Neuron (in vitro differentiated cells): ENCODE data around the gene ACP5.
A peak's percentile ranks its signal among the peaks of the same experiment; 100 is the strongest.

Source experiments
- H2AFZ ChIP-seq: one replicate; pipeline ENCODE4 v1.6.1; 2013; ENCODE audit warnings: low read depth, mild to moderate bottlenecking, inconsistent platforms, low read length, moderate library complexity
- H3K27me3 ChIP-seq: one replicate; pipeline ENCODE4 v1.6.1; 2013; ENCODE audit warnings: low read length; ENCODE audit not compliant: insufficient read depth
- H3K36me3 ChIP-seq: one replicate; pipeline ENCODE4 v1.6.1; 2013; ENCODE audit warnings: low read length; ENCODE audit not compliant: insufficient read depth
- H3K4me1 ChIP-seq: one replicate; pipeline ENCODE4 v1.6.1; 2013; ENCODE audit warnings: low read length; ENCODE audit not compliant: insufficient read depth
- H3K4me3 ChIP-seq: 2 replicates; pipeline ENCODE4 v1.5.1; 2013; ENCODE audit warnings: mild to moderate bottlenecking, low read length, moderate library complexity
- H3K9me3 ChIP-seq: one replicate; pipeline ENCODE4 v1.6.1; 2013; ENCODE audit warnings: low read length

Gene ACP5

GRCh38 chr19:11551603-11552235 is 25.7 kb downstream of the ACP5 start:
- Histone ChIP-seq H3K4me1 (no peaks in the 10 kb centered on the region), H3K27me3 (no peaks in the 10 kb centered on the region), H2AFZ (no peak overlapping the region), H3K4me3 (no peak overlapping the region), H3K36me3 (peaks cover 25% of the 10 kb centered on the region), H3K9me3 (no peaks in the 10 kb centered on the region)

DNA sequence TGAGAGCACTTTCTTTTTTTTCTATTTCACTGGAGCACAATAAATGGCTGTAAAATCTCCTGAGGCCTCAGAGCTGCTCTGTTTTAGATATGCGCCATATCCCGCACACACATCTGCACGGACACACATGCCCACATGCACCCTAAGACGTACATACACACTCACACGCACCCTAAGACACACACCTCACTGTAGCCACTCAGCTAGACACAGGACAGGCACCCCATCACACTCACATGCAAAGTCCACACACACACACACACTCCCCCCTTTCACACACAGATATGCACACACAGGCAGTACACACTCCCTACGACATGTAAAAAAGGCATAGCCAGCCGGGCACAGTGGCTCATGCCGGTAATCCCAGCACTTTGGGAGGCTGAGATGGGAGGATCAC is 27.2 kb downstream of the ACP5 start:
- no peaks in the 10 kb centered on the region for H3K4me1 ChIP-seq
- H3K27me3 ChIP-seq: no peaks in the 10 kb centered on the region
- no peak overlapping the region for H3K4me3 ChIP-seq
- no peak overlapping the region for H2AFZ ChIP-seq
- peaks cover 21% of the 10 kb centered on the region for H3K36me3 ChIP-seq
- no peaks in the 10 kb centered on the region for H3K9me3 ChIP-seq

- H3K27me3 ChIP-seq: no peaks in the 10 kb centered on the region
- no peaks in the 10 kb centered on the region for H3K4me1 ChIP-seq
- H3K4me3 ChIP-seq: no peak overlapping the region
- no peak overlapping the region for H2AFZ ChIP-seq
- H3K9me3 ChIP-seq: no peaks in the 10 kb centered on the region
- peaks cover 21% of the 10 kb centered on the region for H3K36me3 ChIP-seq
These were observed 28.0 kb downstream of the ACP5 start for GRCh38 chr19:11549386-11549953.

DNA sequence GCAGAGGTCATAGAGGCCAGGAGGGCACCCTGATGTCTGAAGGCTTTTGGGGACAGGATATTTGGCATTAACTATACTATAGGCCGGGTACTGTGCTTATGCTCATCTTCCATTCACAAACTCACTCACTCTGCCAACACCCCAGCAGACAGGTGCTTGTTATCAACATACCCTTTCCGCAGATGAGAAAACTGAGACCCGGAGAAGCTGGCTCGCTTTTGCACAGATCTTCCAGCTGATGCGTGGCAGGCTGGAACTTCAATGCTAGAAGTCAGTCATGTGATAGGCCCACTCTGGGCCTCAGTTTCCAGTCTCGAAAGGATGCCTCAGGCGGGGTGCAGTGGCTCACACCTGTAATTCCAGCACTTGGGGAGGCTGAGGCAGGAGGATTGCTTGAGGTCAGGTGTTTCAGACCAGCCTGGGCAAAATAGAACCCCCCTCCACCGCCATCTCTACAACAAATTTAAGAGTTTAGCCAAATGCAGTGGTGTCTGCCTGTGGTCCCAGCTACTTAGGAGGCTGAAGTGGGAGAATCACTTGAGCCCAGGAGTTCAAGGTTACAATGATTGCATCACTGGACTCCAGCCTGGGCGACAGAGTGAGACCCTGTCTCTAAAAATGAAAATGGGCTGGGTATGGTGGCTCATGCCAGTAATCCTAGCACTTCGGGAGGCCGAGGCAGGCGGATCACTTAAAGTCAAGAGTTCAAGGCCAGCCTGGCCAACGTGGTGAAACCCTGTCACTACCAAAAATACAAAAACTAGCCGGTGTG is 29.3 kb downstream of the ACP5 start:
- H3K4me3 ChIP-seq: no peak overlapping the region
- H3K4me1 ChIP-seq: no peaks in the 10 kb centered on the region
- H3K36me3 ChIP-seq: peaks cover 11% of the 10 kb centered on the region
- H3K9me3 ChIP-seq: no peaks in the 10 kb centered on the region
- no peaks in the 10 kb centered on the region for H3K27me3 ChIP-seq
- no peak overlapping the region for H2AFZ ChIP-seq

- Histone ChIP-seq H3K27me3 (no peaks in the 10 kb centered on the region), H3K4me1 (peaks cover 15% of the 10 kb centered on the region), H2AFZ (no peak overlapping the region), H3K36me3 (no peaks in the 10 kb centered on the region), H3K9me3 (no peaks in the 10 kb centered on the region), H3K4me3 (no peak overlapping the region)
These were observed 36.2 kb downstream of the ACP5 start for GRCh38 chr19:11541238-11541637.

DNA sequence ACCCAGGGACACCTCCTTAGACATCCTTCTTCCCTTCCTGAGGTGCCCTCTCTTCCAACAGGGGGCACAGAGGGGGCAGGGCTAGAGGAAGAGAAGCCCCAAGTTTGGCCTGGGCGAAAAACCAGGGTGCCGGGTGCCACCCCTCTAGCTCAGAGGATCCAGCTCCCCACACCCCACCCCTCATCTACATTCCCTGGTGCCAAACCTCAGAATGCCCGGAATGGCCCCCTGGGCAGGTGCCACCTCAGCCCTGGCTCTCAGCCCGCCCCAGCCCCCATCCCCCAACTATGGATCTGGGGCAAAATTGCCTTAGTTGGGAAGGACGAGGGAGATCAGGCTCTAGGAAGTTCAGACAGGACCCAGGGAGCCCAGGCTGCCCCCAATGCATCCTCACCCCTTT is 36.8 kb downstream of the ACP5 start:
- no peaks in the 10 kb centered on the region for H3K9me3 ChIP-seq
- H3K36me3 ChIP-seq: no peaks in the 10 kb centered on the region
- H3K4me1 ChIP-seq: peaks cover 17% of the 10 kb centered on the region
- H3K4me3 ChIP-seq: no peak overlapping the region
- H3K27me3 ChIP-seq: no peaks in the 10 kb centered on the region
- no peak overlapping the region for H2AFZ ChIP-seq

DNA sequence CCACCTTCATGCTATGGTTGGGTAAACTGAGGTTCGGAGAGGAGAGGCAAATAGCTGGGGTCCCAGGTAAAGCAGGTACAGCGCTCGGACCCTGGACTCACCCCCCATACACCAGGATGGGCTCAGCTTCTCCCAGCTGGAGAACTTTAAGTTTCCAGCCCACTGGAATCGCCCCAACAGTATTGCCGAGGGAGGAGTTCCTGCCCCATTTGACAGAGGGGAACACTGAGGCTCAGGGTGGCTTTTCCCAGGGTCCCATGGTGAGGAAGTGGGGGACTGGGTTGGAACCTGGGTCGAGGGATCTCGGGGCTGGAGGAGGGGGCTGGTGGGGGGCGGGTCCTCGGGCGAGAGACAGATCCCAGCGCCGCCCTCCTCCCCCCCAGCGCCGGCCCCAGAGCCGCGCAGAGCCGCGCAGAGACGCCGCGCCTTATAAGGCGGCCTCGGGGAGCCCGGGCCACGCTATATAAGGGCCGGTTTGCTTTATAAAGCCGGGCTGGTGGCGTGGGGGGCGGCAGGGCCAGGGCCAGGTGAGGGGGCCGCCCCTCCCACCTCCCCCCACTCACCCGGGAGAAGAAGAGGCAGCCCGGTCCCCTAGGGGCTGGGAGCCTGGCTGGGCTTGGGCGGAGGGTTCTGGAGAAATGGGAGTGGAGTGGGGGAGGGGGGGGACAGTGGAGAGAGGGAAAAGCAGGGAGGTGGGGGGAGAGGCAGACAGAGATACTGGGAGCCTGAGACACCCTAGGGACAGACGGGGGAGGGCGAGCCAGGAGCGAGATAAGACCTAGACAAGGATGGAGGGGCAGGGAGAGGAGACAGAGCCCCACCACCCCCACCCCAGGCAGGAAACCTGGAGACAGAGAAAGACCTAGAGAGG is 37.7 kb downstream of the ACP5 start:
- Histone ChIP-seq H3K4me3 (no peak overlapping the region), H2AFZ (no peak overlapping the region), H3K27me3 (no peaks in the 10 kb centered on the region), H3K36me3 (no peaks in the 10 kb centered on the region), H3K9me3 (no peaks in the 10 kb centered on the region), H3K4me1 (peaks cover 18% of the 10 kb centered on the region)

DNA sequence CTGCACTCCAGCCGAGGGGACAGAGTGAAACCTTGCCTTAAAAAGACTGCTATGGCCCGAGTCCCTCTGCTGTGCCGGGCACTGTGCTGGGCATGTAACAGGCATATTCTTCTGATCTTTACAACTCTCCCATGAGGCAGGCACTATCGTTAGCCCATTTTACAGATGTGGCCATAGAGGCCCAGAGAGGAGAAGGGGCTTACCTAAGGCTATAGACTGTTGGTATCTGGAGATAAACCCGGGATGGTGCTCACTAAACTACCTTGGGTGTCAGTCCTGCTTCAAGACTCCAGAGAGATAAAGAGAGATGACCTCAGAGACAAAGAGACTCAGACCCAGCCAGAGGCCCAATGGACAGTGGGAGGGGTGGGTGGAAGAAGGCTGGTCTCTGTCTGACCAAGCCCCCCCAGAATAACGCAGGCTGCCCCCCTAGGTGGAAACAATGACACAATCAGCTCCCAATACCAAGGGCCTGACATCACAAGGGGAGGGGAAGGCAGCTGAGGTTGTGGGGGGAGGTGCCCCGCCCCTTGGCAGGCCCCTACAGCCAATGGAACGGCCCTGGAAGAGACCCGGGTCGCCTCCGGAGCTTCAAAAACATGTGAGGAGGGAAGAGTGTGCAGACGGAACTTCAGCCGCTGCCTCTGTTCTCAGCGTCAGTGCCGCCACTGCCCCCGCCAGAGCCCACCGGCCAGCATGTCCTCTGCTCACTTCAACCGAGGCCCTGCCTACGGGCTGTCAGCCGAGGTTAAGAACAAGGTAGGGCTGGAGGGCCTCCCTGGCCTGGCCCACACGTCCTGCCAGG is 39.0 kb downstream of the ACP5 start, which contains the start of gene CNN1:
Gene CNN1 (plus strand): TSS at position 620 of the 805 bp plus-strand sequence. CDS start 77 bp downstream, at position 697.
- H3K27me3 ChIP-seq: no peaks in the 10 kb centered on the region
- H3K36me3 ChIP-seq: no peaks in the 10 kb centered on the region
- peak within 1 kb of the TSS; percentile 71 for H2AFZ ChIP-seq
- H3K4me3 ChIP-seq: peak within 1 kb of the TSS; percentile 27
- H3K4me1 ChIP-seq: peaks cover 18% of the 10 kb centered on the region
- no peaks in the 10 kb centered on the region for H3K9me3 ChIP-seq

GRCh38 chr19:11535792-11536595 is 41.5 kb downstream of the ACP5 start:
- Histone ChIP-seq H2AFZ (peak overlapping the region; percentile 18), H3K27me3 (no peaks in the 10 kb centered on the region), H3K4me1 (peaks cover 18% of the 10 kb centered on the region), H3K36me3 (no peaks in the 10 kb centered on the region), H3K9me3 (no peaks in the 10 kb centered on the region), H3K4me3 (peak overlapping the region; percentile 43)

- Histone ChIP-seq H3K27me3 (no peaks in the 10 kb centered on the region), H3K9me3 (no peaks in the 10 kb centered on the region), H2AFZ (no peak overlapping the region), H3K36me3 (no peaks in the 10 kb centered on the region), H3K4me3 (no peak overlapping the region), H3K4me1 (peaks cover 18% of the 10 kb centered on the region)
These were observed 42.5 kb downstream of the ACP5 start for GRCh38 chr19:11534948-11535347.

- H3K27me3 ChIP-seq: no peaks in the 10 kb centered on the region
- H3K9me3 ChIP-seq: no peaks in the 10 kb centered on the region
- peaks cover 17% of the 10 kb centered on the region for H3K4me1 ChIP-seq
- no peak overlapping the region for H2AFZ ChIP-seq
- H3K4me3 ChIP-seq: no peak overlapping the region
- no peaks in the 10 kb centered on the region for H3K36me3 ChIP-seq
These were observed 42.9 kb downstream of the ACP5 start for GRCh38 chr19:11534538-11534937.

- H3K4me1 ChIP-seq: peaks cover 5% of the 10 kb centered on the region
- no peak overlapping the region for H3K4me3 ChIP-seq
These were observed 47.0 kb downstream of the ACP5 start for GRCh38 chr19:11530432-11530831.

More at GRCh38 chr19:11530432-11530831, 47.0 kb downstream of the ACP5 start:
- no peak overlapping the region for H2AFZ ChIP-seq
- no peaks in the 10 kb centered on the region for H3K9me3 ChIP-seq
- H3K27me3 ChIP-seq: no peaks in the 10 kb centered on the region
- H3K36me3 ChIP-seq: no peaks in the 10 kb centered on the region
